Measurements from ENCODE around the gene AP1G2.
"Not testable (repeated sequence)": the region's sequence is repeated elsewhere in the genome, so short reads cannot be mapped to it uniquely, and the experiment has no call there.

AP1G2 gene

DNA sequence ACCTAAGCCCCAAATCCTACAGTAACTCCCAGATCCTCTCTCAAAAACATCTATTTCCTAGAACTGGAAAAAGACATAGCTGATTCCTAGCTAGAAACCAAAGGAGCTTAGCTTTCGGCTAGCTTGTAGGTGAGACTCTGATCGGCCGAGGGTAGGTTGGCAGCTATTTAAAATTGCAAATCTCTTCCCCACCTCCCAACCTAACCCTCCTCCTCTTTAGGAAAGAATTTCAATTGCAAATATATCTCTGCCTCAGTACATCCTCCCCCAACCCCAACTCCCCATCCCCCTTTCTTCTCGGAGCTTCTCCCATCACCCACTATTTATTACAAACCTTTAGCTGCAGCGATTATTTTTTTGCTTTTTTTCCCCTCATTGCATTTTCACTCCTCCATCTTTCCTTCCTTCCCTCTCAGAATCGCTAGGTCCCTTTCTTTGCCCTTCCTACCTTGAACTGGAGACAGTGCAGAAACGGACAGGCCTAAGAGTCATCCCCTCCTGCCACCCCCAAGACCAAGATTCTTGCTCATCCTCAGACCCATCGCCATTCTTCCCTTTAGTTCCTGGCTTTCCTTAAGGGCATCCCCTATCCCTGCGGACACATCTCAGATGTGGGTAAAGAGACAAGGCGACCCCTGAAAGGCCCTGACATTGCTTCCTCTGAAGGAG is 29.4 kb downstream of the AP1G2 start:
- DNase-seq (ENCODE audit: low read depth): no peak

- DNase-seq (ENCODE audit: low read depth): peak; percentile 49
These were observed 30.1 kb downstream of the AP1G2 start for GRCh38 chr14:23537351-23538049.

DNA sequence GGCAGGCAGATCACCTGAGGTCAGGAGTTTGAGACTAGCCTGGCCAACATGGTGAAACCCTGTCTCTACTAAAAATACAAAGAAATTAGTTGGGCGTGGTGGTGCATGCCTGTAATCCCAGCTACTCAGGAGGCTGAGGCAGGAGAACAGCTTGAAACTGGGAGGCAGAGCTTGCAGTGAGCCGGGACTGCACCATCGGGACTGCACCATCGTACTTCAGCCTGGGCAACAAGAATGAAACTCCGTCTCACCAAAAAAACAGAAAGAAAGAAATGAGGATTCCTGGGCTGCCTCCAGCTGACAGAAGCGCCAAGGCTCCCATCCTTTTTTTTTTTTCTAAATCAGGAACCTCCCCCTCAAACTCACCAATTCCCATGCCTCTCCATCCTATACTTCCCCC is 30.7 kb downstream of the AP1G2 start:
- DNase-seq (ENCODE audit: low read depth): not testable (repeated sequence)

GRCh38 chr14:23536494-23536893 is 31.1 kb downstream of the AP1G2 start:
- DNase-seq (ENCODE audit: low read depth): no peak

GRCh38 chr14:23535943-23536342 is 31.6 kb downstream of the AP1G2 start:
- DNase-seq (ENCODE audit: low read depth): no peak

DNA sequence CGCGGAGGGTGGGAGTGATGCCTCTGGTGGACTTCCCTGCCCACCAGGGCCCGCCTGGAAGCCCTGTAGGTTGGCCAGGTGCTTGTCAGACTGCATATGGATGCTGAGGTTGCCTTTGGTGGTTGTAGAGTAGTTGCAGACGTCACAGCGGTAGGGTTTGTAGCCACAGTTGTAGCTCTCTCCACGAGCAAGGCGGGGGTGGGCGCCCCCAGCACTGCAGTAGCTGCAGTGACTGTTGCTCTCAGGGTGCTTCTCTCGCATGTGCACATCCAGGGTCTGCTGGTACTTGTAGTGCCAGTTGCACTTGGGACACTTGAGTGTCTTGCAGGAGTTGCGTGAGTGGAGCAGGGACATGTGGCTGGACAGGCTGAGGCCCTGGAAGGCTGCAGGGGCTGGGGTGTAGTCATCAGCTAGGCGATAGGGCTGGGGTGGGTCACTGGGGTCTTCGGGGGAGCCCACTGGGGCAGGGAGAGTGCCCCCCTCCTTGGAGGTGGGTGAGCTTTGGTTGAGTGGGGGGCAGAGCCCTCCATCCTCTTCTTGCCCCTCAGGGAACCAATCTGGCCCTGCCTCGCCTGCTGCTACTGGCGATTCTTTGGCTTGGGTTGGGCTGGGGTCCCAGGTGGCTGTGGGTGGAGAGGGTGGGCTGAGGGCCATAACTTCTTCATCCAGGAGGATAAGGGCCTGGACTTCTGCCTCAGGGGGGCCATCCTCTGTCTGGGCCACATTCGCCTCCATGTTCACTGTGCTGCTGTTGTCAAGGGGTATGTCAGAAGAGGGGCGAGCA is 33.7 kb downstream of the AP1G2 start:
- DNase-seq (ENCODE audit: low read depth): no peak

DNA sequence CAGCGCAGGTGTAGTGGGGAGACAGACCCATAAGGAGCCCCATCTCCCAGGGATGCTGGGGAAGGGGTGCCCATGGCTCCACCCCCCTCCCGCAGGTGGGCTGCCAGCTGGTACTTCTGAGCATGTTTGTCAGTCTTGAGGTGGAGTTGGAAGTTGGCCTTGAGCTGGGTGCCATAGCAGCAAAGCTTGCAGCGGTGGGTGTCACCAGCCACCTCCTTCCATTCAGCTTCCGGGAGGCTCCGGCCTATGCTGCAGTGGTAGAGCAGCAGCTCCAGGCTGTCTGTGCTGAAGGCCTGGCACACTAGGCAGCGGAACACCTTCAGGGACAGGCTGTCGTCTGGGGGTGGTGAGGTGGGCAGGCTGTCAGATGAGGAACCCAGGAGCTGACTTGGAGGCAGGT is 34.9 kb downstream of the AP1G2 start:
- DNase-seq (ENCODE audit: low read depth): no peak

- DNase-seq (ENCODE audit: low read depth): no peak
These were observed 36.2 kb downstream of the AP1G2 start for GRCh38 chr14:23531391-23531790.

GRCh38 chr14:23530375-23531055 is 37.1 kb downstream of the AP1G2 start:
- no peak for DNase-seq (ENCODE audit: low read depth)

DNA sequence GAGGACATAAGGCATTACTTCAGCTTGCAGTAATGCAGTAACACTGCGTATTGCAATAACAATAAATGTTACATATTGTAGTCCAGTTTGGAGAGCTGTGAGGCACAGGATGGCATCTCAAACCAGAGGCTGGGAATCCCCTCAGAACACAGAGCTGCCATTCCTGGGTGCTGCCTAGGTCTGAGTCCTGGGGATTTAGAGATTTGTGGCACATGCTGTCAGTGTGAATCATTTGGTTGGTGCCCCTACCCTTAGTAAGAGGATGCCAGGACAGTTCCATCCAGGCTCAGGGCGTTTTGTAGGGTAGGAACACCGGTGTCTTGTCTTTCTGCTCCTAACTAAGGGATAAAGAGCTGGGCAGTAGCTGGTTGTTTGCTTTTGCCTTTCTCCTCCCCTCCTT is 38.6 kb downstream of the AP1G2 start:
- no peak for DNase-seq (ENCODE audit: low read depth)

- no peak for DNase-seq (ENCODE audit: low read depth)
These were observed 39.0 kb downstream of the AP1G2 start for GRCh38 chr14:23528555-23528954.

GRCh38 chr14:23525611-23526010 is 42.0 kb downstream of the AP1G2 start:
- no peak for DNase-seq (ENCODE audit: low read depth)

GRCh38 chr14:23524954-23525353 is 42.6 kb downstream of the AP1G2 start:
- DNase-seq (ENCODE audit: low read depth): no peak

DNA sequence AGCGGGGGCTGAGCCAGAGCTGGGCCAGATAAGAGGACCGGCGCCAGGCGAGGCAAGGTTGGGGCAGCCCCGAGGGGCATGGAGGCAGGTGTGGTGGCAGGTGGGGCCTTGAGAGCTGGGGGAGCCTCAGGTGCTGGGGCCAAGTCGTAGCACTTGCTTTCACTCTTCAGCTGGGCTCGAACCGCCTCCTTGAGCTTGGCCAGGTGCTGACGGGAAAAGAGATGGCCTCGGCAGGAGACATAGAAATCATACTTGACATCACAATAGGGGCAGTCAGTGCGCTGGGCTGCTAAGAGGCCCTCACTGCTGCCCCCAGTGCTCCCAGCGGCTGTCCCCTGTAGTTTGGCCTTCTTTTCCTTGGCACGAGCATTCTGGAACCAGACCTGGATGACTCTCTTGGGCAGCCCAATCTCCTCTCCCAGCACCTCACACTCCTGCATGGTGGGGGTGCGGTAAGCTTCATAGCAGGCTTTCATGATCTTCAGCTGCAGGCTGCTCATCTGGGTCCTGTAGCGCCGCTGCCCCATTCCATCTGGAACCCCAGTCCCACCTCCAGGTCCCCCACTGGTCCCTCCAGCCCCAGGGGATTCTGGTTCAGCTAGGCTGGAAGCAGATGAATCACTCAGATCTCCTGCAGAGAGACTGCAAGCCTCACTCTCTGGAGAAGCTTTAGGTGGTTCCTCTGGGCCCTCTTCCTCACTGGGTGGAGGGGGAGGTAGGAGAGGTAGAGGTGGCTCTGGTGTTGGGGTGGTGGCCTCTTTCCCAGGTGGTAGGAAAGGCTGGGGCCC is 44.2 kb downstream of the AP1G2 start:
- DNase-seq (ENCODE audit: low read depth): no peak

DNA sequence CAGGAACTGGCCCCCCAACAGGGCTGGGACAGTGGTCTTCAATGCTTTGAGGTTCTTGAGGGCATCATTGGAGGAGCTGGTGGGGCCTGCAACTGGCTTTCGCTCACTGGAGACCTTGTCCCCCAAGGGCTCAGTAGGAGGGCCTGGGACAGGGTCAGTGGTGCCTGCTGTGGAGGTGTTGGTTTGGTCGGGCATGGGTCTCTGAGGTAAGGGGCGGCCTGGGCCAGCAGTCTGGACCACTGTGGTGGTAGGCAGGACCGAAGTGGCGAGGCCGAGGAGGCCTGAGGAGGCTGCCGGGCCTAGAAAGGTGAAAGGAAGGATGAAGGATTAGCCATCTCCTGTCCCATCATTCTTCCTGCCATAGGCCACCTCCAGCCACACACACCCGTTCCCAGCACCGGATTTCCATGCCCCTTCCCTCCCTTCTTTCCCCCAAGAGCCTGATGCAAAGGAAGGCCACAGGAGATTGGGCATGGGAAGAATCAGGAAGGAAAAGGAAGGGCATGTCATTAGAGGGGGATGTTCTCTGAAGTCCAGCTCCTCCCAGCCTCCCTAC is 44.9 kb downstream of the AP1G2 start:
- DNase-seq (ENCODE audit: low read depth): no peak

- DNase-seq (ENCODE audit: low read depth): no peak
These were observed 45.6 kb downstream of the AP1G2 start for GRCh38 chr14:23521785-23522640.

DNA sequence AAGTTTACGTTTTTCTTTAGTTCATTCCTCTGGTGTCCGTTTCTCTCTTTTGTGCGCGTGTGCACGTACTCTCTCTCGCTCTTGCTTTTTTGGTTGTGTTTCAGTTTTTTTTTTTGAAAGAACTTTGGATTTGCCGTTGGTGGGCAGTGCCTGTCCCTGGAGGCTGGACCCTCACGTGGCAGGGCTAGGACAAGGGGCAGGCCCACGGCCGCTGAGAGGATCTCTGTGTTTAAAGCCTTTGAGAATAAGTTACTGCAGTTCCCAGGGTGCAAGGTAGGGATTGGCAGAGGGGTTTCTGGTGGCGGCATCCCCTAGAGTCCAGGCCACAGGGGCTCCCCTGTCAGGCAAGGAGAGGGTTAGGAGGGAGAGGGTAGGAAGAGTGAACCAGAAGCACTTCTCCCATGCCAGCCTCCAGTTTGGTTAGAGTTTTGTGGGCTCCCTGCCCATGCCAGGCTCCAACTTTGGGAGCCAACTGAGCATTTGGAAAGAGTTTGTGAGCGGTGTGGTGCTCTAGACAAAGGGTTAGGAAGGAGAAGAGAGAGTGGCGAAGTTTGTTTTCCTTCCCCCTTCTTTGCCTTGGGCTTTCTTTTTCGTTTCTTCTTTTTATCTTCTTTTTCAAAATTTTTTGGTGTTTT is 46.6 kb downstream of the AP1G2 start:
- no peak for DNase-seq (ENCODE audit: low read depth)

DNA sequence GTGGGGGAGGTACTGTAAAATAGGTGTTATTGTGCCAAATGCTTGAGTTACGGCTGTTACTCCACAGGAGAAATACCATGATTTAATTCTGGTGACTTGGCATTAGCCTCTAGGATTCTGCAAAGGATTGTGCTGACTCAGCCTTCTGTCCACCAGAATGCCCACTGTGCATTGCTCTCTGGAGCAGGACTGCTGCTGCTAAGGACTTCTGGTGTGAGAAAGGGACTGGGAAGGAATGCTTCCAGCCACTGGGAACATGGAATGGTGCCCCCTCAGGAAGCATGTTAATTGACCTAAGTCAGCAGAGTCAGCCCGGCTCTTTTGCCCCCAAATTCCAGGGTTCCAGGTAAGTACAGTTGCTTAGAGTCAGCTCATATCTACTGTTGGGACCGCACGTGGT is 48.9 kb downstream of the AP1G2 start:
- DNase-seq (ENCODE audit: low read depth): no peak

DNA sequence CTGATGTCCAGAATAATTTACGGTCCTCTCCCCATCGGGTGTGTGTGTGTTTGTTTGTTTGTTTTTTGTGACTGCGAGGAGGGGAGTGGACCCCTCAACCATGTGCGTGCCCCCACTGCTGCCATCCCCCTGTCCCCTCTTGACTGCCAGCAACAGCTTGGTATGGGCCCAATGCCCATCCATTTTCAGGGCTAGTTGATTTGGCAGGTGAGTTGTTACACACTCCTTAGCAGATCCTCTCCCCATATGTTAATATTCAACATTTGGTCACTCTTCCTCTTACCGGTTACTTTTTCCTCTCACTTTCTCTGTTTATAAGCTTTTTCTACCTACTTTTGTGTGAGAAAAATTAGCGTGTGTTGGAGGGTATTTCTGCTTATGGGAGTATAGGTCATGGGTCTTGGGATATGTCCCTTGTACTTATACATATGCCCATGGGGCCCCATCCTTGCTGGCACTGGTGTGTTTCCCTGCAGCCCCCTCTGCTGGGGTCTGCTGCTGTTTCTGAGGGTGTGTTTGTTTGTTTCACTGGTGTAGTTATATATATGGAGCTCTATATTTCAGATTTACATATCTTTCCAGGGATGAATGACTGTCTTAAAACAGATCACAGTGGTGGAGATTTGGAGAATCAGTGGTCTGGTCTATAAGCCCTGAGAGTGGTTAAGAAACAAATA is 49.8 kb downstream of the AP1G2 start:
- no peak for DNase-seq (ENCODE audit: low read depth)

- DNase-seq (ENCODE audit: low read depth): no peak
These were observed 53.0 kb downstream of the AP1G2 start for GRCh38 chr14:23514644-23514957.
